Endodermal cell (in vitro differentiated cells): ENCODE measurements around the gene ATG16L2. TPM values are rescaled to one million over a fixed set of nuclear protein-coding genes. Genes with fewer than 3 reads are reported as not detected.

ENCODE experiments used
- DNase-seq: peaks from one replicate; pipeline ENCODE4 v3.0.0-alpha.2; 2017
- H3K27ac ChIP-seq: 2 replicates; pipeline ENCODE4 v1.5.1; 2013; ENCODE audit warnings: mild to moderate bottlenecking, low read depth, low read length, moderate library complexity
- H3K27me3 ChIP-seq: 2 replicates; pipeline ENCODE4 v1.6.1; 2013; ENCODE audit warnings: mild to moderate bottlenecking, low read length, moderate library complexity; ENCODE audit not compliant: insufficient read depth, control insufficient read depth, poor library complexity, severe bottlenecking
- H3K36me3 ChIP-seq: 2 replicates; pipeline ENCODE4 v1.7.0; 2013; ENCODE audit warnings: mild to moderate bottlenecking, low read length, moderate library complexity; ENCODE audit not compliant: control insufficient read depth, insufficient read depth
- H3K4me1 ChIP-seq: one replicate; pipeline ENCODE4 v1.7.0; 2013; ENCODE audit warnings: low read length; ENCODE audit not compliant: control insufficient read depth, insufficient read depth
- H3K4me3 ChIP-seq: 2 replicates; pipeline ENCODE4 v1.5.1; 2013; ENCODE audit warnings: mild to moderate bottlenecking, low read length, moderate library complexity
- H3K9ac ChIP-seq: 2 replicates; pipeline ENCODE4 v1.6.1; 2013; ENCODE audit warnings: mild to moderate bottlenecking, low read length, moderate library complexity; ENCODE audit not compliant: poor library complexity, severe bottlenecking; ENCODE audit errors: extremely low read depth
- H3K9me3 ChIP-seq: 2 replicates; pipeline ENCODE4 v1.6.1; 2013; ENCODE audit warnings: mild to moderate bottlenecking, low read length, moderate library complexity; ENCODE audit not compliant: control insufficient read depth
- H3K27ac Mint-ChIP-seq: 2 replicates; pipeline ENCODE4 v1.8.0; 2020; ENCODE audit warnings: mixed read lengths
- H3K27me3 Mint-ChIP-seq: 2 replicates; pipeline ENCODE4 v1.8.0; 2021; ENCODE audit warnings: mild to moderate bottlenecking, mixed read lengths; ENCODE audit not compliant: insufficient read depth
- H3K36me3 Mint-ChIP-seq: 2 replicates; pipeline ENCODE4 v1.8.0; 2020; ENCODE audit warnings: low read depth, mixed read lengths
- H3K4me1 Mint-ChIP-seq: 2 replicates; pipeline ENCODE4 v1.8.0; 2020; ENCODE audit warnings: mixed read lengths
- H3K4me3 Mint-ChIP-seq: 2 replicates; pipeline ENCODE4 v1.8.0; 2020; ENCODE audit warnings: mild to moderate bottlenecking, moderate library complexity, mixed read lengths
- H3K9me3 Mint-ChIP-seq: 2 replicates; pipeline ENCODE4 v1.8.0; 2020; ENCODE audit warnings: mild to moderate bottlenecking, mixed read lengths
- CTCF ChIP-seq: fragments of 200-600 bp; sonication (generic); conservative IDR thresholded peaks from 2 replicates; pipeline ENCODE4 v1.5.0; 2021; ENCODE audit warnings: antibody characterized with exemption, mild to moderate bottlenecking
- WGBS, 2 experiments: methylation state at CpG; one replicate each; pipeline versions ENCODE4 v1.1.5 to v1.1.7; 2013; ENCODE audit warnings: missing lambda C conversion rate in 2 of 2, mixed read lengths in 1 of 2; ENCODE audit not compliant: insufficient coverage in 1 of 2, insufficient read length in 1 of 2; 5-methylcytosine and 5-hydroxymethylcytosine counted together
- total RNA-seq, 2 donors: library from RNA; stranded (reverse); fragmentation: NEBNext Ultra II Directional in 1 of 2; extraction: Animal tissue kit (Norgen Biotek cat#: 25700) in 1 of 2; gene quantifications; 2 replicates in 1 of 2; 3 replicates in 1 of 2; pipeline ENCODE4 v1.2.1, GENCODE V29; 2021

Gene ATG16L2
- total RNA-seq, 2 donors from 2014 or later: 32.2 to 34.2 TPM

- Mint-ChIP-seq H3K9me3 (no peaks in the 10 kb centered on the region), H3K4me3 (no peak overlapping the region), H3K36me3 (peaks cover 9% of the 10 kb centered on the region), H3K27ac (no peak overlapping the region), H3K27me3 (peaks cover 23% of the 10 kb centered on the region), H3K4me1 (peaks cover 1% of the 10 kb centered on the region)
- DNase-seq: no peak
- Histone ChIP-seq H3K27ac (no peak overlapping the region), H3K27me3 (no peaks in the 10 kb centered on the region), H3K4me1 (no peaks in the 10 kb centered on the region), H3K9me3 (no peaks in the 10 kb centered on the region), H3K36me3 (peaks cover 7% of the 10 kb centered on the region), H3K9ac (no peak overlapping the region), H3K4me3 (no peak overlapping the region)
- WGBS, 2 experiments: 90 to 98% methylated on average over 3 to 9 of the region's 9 CpGs
- TF ChIP-seq CTCF: no peak
Measured at GRCh38 chr11:72823105-72823804, 9.0 kb downstream of the ATG16L2 start.

- Mint-ChIP-seq H3K9me3 (no peaks in the 10 kb centered on the region), H3K27me3 (peaks cover 23% of the 10 kb centered on the region), H3K36me3 (peaks cover 4% of the 10 kb centered on the region), H3K4me1 (peaks cover 1% of the 10 kb centered on the region), H3K27ac (no peak overlapping the region), H3K4me3 (no peak overlapping the region)
- Histone ChIP-seq H3K27me3 (no peaks in the 10 kb centered on the region), H3K4me1 (no peaks in the 10 kb centered on the region), H3K9ac (no peak overlapping the region), H3K36me3 (no peaks in the 10 kb centered on the region), H3K27ac (no peak overlapping the region), H3K4me3 (no peak overlapping the region), H3K9me3 (no peaks in the 10 kb centered on the region)
- WGBS, 2 experiments: 87 to 95% methylated on average over 6 to 7 of the region's 7 CpGs
- DNase-seq: no peak
- no peak for TF ChIP-seq CTCF
Measured at GRCh38 chr11:72824020-72824419, 9.8 kb downstream of the ATG16L2 start.

- no peak for DNase-seq
- no peak overlapping the region for H3K9ac ChIP-seq
- no peak for TF ChIP-seq CTCF
- H3K4me1 ChIP-seq: no peaks in the 10 kb centered on the region
- H3K4me3 ChIP-seq: no peak overlapping the region
- H3K27ac ChIP-seq: no peak overlapping the region
- WGBS, 2 experiments: 90 to 96% methylated on average over 5 to 15 of the region's 15 CpGs
- H3K27me3 ChIP-seq: no peaks in the 10 kb centered on the region
- Mint-ChIP-seq H3K27me3 (peaks cover 23% of the 10 kb centered on the region), H3K9me3 (no peaks in the 10 kb centered on the region), H3K4me1 (peaks cover 1% of the 10 kb centered on the region), H3K4me3 (no peak overlapping the region), H3K36me3 (no peaks in the 10 kb centered on the region), H3K27ac (peak overlapping the region; percentile 64)
- no peaks in the 10 kb centered on the region for H3K36me3 ChIP-seq
- H3K9me3 ChIP-seq: no peaks in the 10 kb centered on the region
Measured at GRCh38 chr11:72824811-72825505, 10.7 kb downstream of the ATG16L2 start.
